Stimulated activated CD8-positive, alpha-beta memory T cell treated with anti-CD3 and anti-CD28 coated beads, Interleukin-12 subunit alpha, Interleukin-12 subunit beta, amount 100 ng/mL, for 1 hour (primary cell): ENCODE results near the gene FFAR3.

Source experiments
- DNase-seq: peaks from one replicate; pipeline ENCODE4 v3.0.0-alpha.2; 2020; ENCODE audit warnings: low read depth

FFAR3 gene

DNA sequence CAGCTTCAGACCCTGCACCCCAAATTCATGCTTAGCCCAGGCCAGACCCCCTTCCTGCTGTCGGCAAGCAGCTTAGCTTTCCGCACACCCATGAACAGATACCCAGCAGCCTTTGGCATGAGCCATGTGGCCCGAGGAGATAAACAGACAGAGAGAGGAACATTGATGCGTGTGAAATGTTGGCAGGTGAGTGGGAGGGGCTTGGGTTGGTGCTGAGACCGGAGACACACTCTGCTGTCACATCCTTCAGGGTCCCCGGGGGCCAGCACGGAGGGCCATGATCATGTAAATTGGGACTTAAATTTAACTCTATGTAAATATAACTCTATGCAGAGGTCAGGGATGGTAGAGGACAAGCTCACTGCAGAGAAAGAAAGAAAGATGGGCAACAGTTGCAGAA, 27.8 kb upstream of the FFAR3 start:
- DNase-seq = no peak

DNA sequence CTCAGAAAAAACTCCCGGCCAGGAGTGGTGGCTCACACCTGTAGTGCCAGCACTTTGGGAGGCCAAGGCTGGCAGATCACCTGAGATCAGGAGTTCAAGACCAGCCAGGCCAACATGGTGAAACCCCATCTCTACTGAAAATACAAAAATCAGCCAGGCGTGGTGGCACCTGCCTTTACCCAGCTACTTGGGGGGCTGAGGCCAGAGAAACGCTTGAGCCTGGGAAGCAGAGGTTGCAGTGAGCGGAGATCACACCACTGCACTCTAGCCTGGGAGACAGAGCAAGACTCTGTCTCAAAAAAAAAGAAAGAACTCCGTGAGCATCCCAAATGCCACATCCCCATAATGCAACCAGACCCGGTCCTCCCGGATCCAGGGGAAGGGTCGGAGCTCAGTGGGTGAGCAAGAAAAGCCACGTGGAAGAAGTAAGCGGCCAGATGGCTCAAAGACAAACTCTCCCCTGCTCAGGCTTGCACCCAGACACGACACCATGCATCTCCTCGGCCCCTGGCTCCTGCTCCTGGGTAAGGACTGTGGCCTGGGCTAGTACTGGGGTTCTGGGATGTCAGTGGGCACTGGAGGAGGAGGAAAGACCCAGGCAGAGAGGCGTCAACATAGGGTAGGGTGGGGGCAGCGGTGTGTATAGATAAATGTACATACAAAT, 26.6 kb upstream of the FFAR3 start:
- no peak for DNase-seq

DNA sequence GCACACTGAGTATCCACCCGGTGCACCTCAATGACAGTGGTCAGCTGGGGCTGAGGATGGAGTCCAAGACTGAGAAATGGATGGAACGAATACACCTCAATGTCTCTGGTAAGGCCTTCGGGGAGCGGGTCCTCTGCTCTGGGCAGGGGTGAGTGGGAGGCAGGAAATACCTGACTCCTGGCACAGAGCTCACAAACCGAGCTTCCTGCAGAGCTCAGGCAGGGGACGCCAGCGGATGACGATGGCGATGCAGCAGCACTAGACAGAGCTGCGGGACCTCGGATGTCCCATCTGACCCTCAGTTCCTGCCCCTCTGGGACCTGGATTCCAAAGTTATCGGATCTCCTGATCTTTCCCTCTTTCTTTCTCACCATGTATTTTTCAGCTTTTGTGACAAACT, 25.4 kb upstream of the FFAR3 start:
- no peak for DNase-seq

DNA sequence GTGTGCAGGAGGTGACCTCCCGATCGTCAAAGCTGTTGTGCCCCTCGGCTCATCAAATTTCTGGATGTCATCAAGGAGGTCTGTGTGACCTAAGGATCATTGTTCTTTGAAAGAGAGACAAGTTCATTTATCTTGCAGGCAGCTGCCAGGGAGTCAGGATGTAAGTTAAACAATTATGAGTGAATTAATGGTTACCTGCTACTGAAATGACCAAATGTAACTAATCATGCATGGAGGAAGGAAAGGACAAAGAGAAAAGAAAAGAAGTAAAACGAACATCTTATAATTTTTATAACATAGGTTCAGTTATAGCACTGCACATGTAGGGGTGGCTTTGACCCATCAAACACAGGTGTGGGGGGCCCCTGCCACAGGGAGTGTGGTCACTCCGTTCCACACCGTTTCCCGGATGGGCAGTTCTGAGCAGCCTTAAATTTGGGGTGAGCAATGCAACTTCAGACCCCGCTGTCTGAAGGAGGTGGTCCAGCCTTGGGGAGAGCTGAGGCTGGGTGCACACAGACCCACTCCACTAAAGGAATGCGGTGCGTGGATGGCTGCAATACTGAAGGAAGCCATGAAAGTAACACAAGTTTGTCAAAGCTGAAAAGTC, 24.0 kb upstream of the FFAR3 start:
- no peak for DNase-seq

DNA sequence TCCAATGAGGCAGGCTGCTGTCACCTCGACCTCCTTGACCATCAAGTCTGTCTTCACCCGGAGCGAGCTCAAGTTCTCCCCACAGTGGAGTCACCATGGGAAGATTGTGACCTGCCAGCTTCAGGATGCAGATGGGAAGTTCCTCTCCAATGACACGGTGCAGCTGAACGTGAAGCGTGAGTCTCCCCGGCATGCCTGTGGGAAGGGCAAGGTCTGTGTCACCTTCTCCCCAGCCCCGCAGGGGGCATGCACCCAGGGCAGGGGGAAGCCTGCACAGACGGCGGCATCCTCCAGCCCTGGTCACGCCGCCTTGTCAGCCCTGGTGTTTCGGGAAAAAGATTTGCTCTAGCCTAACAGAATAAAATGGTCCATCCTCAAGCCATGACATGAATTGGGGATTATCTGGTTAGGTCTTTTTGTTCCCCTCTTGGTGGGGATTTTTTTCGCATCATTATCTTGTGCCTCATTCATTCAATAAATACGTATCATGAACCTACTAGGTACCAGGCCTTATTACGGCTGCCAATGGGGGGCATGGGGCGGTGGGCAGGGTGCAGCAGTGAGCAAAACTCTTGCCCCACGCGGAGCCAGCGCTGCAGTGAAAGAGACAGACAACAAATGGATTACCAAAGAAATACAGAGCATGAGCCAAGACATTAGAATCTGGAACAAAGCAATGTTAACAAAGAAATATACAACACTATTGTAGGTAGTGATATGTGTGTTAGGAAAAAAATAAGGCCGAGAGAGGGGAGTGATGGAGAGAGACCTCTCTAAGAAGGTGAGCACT, 21.9 kb upstream of the FFAR3 start:
- no peak for DNase-seq

DNA sequence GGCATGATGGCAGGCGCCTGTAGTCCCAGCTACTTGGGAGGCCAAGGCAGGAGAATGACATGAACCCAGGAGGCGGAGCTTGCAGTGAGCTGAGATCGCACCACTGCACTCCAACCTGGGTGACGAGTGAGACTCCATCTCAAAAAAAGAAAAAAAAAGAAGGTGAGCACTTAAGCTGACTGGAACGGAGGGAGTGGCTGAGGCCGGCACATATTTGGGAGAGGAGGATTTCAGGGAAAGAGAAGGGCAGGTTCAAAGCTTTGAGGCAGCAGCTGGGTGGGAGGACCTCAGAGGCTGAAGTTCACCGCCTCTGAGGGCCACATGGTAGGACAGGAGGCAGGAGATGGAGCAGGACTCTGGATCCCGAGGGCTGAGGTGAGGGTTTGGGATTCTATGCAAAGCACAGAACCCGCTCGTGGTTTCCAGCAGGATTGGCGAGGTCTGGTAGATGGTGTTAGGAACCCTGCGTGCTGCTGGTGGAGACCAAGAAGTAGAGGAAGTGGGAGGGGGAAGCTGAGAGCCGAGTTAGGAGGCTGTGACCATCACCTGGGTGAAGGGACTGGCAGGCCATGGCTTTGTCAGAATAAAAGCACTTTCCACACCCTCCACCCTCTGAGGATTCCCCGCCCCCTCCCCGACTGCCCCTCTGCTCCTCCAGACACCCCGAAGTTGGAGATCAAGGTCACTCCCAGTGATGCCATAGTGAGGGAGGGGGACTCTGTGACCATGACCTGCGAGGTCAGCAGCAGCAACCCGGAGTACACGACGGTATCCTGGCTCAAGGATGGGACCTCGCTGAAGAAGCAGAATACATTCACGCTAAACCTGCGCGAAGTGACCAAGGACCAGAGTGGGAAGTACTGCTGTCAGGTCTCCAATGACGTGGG, 20.9 kb upstream of the FFAR3 start:
- no peak for DNase-seq

DNA sequence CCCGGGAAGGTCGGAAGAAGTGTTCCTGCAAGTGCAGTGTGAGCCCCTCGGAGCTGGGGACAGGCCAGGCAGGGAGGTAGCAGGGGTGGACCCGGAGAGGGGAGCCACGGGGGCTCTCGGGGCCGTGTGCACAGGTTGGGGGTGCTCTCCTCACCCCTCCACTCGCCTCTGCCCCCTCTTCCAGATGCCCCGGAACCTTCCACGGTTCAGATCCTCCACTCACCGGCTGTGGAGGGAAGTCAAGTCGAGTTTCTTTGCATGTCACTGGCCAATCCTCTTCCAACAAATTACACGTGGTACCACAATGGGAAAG, 20.3 kb upstream of the FFAR3 start:
- no peak for DNase-seq

DNA sequence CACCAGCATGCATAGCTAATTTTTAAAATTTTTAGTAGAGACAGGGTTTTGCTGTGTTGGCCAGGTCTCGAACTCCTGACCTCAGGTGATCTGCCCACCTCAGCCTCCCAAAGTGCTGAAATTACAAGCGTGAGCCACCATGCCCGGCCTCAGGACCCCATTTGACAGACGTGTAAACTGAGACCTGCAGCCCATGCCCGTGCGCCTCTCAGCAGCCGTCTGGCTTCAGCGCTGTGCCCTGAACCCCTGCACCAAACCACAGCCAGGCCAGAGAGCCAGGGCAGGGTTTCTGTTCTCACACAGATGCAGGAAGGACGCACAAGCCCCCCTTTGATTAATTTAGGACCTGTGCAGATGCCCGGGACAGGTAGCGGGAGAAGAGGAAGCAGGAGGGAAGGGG, 17.8 kb upstream of the FFAR3 start:
- DNase-seq = no peak

DNA sequence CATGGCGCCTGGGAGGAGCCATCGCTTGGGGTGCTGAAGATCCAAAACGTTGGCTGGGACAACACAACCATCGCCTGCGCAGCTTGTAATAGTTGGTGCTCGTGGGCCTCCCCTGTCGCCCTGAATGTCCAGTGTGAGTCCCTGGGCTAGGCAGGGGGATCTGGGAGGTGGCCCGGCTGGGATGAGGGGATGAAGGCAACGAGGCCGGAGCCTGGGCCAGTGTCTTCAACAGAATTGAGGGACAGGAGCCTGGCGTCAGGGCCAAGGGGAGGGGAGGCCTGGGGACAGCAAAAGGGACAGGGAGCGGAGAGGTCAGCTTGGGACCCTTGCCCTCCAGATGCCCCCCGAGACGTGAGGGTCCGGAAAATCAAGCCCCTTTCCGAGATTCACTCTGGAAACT, 17.3 kb upstream of the FFAR3 start:
- no peak for DNase-seq

DNA sequence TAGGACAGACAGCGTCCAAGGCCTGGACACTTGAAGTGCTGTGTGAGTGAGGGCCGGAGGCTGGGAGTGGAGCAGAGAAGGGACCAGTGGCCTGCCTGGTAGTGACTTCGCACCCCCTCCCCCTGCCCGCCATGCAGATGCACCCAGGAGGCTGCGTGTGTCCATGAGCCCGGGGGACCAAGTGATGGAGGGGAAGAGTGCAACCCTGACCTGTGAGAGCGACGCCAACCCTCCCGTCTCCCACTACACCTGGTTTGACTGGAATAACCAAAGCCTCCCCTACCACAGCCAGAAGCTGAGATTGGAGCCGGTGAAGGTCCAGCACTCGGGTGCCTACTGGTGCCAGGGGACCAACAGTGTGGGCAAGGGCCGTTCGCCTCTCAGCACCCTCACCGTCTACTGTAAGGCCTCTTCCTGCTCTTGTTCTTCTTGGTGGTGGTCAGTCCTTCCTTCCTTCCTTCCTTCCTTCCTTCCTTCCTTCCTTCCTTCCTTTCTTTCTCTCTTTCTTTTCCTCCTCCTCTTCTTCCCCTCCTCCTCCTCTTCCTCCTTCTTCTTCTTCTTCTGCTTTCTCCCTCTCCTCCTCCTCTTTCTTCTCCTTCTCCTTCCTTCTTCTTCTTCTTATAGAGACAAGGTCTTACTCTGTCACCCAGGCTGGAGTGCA, 16.6 kb upstream of the FFAR3 start:
- no peak for DNase-seq

DNA sequence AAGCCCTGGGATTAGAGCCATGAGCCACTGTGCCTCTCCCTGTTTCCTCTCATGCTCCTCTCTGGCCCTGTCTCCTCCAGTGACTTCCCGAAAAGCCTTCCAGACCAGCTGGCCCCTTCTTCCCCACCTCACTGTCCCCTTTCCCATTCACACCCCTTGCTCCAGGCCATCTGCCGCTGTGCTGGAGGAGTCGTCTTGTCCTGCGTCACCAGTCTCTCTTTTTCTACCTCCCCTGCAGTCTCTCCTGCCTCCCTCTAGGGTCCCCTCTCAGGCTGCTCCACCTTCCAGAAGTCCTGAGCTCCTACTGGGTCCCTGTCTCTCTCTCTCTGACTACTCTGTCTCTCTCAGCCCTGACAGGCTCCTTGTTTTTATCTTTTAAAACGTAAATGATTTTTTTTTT, 15.8 kb upstream of the FFAR3 start:
- DNase-seq = no peak

DNA sequence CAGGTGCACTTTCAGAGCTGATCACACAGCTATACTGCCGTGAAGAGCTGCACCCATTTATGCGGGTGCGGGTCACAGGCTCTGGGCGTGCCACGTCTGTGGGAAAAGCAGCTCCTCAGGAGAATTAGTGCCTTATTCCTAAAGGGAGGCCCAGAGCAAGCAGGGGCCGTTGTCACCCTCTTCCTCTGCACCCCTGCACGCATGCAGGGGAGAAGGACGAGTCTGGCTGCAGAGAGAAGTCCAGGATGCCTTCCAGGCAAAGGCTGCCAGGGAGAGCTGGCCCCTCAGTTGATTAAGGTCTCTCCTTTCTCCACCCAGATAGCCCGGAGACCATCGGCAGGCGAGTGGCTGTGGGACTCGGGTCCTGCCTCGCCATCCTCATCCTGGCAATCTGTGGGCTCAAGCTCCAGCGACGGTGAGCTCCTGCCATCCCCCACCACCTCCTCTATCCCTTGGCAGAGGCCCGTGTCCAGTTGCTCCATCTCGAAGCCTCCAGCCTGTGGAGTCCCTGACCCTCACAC, 13.7 kb upstream of the FFAR3 start:
- DNase-seq = no peak

DNA sequence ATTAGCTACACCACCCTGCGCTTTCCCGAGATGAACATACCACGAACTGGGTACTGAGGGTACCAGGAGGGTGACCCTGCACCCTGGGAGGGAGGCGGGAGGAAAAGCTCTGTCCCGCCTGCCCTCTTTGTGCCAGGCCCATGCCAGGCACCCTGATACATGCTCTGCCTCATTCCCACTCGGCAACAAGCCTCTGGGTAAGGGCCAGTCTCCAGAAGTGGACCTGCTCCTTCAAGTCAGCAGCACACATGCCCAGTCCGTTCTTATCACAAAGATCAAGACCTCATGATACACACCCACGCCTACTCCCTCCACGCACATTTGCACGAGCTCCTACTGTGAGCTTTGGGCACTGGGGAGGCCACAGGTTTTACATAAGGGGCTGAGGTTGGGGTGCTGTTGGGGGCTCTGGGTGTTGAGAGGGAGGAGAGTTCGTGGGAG, 12.6 kb upstream of the FFAR3 start:
- no peak for DNase-seq

DNA sequence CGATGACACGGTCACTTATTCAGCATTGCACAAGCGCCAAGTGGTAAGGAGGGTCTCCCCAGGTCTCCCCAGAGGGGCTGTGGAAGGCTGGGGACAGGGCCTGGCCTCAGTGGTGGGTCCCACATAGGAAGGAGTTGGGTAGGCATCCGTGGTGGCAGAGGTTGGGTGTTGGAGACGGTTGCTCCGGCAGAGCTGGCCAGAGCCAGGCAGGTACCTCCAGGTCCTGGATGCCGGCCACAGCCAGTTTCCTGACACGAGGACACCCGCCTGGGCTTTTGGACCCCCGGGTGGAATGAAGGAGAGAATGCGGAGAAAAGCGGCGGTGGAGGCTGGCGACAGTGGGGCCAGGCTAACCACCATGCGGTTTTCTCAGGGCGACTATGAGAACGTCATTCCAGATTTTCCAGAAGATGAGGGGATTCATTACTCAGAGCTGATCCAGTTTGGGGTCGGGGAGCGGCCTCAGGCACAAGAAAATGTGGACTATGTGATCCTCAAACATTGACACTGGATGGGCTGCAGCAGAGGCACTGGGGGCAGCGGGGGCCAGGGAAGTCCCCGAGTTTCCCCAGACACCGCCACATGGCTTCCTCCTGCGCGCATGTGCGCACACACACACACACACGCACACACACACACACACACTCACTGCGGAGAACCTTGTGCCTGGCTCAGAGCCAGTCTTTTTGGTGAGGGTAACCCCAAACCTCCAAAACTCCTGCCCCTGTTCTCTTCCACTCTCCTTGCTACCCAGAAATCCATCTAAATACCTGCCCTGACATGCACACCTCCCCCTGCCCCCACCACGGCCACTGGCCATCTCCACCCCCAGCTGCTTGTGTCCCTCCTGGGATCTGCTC, 11.8 kb upstream of the FFAR3 start:
- peak; percentile 59 for DNase-seq

DNA sequence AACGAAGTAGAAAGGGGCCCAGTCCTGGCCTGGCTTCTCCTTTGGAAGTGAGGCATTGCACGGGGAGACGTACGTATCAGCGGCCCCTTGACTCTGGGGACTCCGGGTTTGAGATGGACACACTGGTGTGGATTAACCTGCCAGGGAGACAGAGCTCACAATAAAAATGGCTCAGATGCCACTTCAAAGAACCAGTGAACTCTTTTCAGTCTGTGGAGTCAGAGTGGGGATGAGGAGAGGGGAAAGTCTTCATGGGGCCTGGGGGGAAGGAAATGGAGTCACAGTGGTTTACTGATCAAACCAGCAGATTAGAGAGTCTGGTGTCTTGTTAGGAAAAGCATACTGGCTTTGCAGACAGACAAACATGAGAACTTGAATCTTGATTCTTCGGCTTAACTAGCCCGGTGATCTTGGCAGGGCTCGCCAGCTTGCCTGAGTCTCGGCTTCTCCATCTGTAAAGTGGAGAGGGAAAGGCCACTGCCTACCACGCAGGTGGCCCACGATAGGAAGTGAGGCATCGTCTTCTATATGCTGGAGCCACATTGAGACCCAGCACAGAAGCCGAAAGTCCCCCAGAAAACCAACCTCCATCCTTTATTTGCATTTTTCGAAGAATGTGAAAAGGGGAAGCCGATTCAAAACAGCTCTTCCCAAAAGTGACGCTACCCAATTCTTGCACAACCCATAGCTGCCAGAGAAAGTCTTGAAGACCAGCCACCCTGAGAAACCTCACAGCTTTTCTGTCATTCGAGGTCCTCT, 10.9 kb upstream of the FFAR3 start, which contains the start of gene FFAR1:
Gene FFAR1, plus strand, starts transcription at position 732 of the 759 bp plus-strand sequence. CDS start 3,650 bp downstream, outside the sequence.
- DNase-seq = no peak

DNA sequence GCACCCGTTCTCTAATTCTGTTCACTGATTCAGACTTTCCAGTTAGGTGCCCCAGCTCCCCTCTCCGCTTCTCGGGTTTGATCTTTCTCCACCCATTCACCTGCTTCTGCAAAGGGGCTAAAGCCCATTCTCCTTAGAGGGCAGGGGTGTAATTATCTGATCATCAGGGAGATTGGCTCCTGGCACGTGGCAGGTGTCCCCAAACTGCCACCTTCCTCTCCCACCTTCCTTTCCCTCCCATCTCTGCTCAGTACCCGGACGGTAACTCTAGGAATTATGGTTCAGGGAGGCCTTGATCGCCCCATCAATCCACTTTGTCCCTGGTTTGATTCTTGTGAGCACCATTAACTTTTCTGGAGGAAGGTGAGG, 10.3 kb upstream of the FFAR3 start:
- no peak for DNase-seq

DNA sequence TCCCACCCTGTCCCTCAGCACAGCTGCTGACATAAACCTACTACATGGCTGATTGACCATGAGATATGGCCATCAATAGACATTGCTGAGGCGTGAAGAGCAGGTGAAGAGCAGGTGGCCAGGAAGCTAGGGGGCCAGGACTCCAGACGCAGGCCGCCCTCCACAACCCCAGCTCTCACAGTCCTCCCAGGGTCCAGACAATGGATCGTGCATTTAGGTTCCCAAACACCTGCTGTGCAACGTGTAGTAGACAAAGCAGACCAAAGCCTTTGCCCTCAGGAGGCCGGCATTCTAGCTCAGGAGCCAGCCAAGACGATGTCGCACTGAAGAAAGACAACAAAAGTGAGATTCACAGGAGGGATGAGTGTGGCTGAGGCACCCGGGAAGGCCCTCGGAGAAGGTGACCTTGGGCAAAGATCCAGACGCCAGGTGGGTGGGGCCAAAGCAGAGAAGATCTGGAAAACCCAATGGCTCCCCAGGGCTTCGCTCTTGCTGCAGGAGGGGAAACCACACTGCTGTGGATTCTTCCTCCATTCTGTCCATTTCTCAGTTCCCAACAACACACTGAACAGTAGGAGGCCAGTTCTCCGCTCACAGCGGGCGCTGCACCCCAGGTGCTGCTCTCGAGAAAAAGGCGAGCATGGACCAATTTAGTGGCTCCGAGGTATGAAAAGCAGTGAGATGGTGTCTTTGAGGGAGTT, 9.2 kb upstream of the FFAR3 start:
- DNase-seq = no peak

DNA sequence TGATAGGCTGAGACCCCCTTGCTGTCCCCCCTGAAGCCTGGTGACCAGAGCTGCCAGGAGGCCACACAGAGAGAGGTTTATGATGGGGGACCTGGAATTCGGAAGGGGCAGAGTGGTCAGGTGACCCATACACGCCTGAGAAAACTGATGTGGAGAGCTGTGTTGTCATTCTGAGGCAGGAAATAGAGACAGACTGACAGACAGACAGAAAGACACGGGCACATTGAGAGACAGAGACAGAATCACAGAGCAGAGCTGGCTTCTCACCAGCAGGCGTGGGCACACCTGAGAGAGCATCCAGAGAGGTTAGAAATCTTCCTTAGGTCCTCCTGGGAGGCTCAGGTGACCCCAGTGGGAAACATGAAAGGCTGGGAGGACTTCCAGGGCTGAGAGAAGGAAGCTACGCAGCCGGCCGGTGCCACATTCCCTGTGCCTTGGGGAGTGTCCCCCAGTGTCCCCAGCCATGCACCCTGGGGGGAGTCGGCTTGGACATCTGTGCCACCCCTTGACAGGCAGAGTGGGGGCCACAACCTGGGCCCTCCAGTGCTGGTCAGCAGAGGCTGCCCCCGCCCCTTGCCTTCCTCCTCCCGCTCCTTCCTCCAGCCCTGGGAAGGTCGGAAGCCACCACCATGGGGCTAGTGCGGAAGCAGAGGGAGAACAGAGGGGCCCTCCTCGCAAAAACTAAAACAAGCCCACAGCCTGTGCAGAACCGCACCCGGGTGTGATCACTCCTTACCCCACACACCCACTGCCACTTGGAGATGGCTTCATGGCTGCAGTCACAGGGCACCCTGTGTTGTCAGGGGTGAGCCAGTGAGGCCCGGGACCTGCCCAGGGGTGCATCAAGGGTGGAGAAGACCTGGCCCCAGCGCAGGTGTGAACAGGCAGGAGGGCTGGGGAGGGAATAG, 8.4 kb upstream of the FFAR3 start:
- DNase-seq = no peak
